Colonic mucosa (tissue), 4 donors: ENCODE measurements around the gene ZBTB9. TPM values are rescaled to one million over a fixed set of nuclear protein-coding genes. Genes with fewer than 3 reads are reported as not detected.

Experiments
- DNase-seq: peaks from one replicate; pipeline ENCODE4 v3.0.0-alpha.2; 2020
- H3K27ac ChIP-seq: fragments of 200-600 bp; one replicate; pipeline ENCODE4 v1.8.0; 2021
- H3K27me3 ChIP-seq: fragments of 200-600 bp; one replicate; pipeline ENCODE4 v1.8.0; 2021
- H3K36me3 ChIP-seq: fragments of 200-600 bp; one replicate; pipeline ENCODE4 v1.8.0; 2021
- H3K4me1 ChIP-seq: fragments of 200-600 bp; one replicate; pipeline ENCODE4 v1.8.0; 2021; ENCODE audit warnings: mild to moderate bottlenecking
- H3K4me3 ChIP-seq: fragments of 200-600 bp; one replicate; pipeline ENCODE4 v1.8.0; 2021
- H3K9ac ChIP-seq, 2 donors: one replicate each; pipeline ENCODE4 v1.7.0; 2013; ENCODE audit warnings: control low read depth in 2 of 2, low read depth in 2 of 2, low read length in 2 of 2
- H3K9me3 ChIP-seq: fragments of 200-600 bp; one replicate; pipeline ENCODE4 v1.8.0; 2021
- intact Hi-C: fragments of 100-400 bp; cut with DNase I; formaldehyde crosslinking; loops from one replicate; pipeline ENCODE4 v1.14.1; 2022
- total RNA-seq, 2 donors: library from RNA; stranded (reverse); fragmentation: NEBNext Ultra II Directional in 1 of 2; extraction: Animal tissue kit (Norgen Biotek cat#: 25700) in 1 of 2; gene quantifications; one replicate each; pipeline ENCODE4 v1.2.1, GENCODE V29; 2021
- TF ChIP-seq, protein P1 (sequence below): fragments of 200-600 bp; IDR thresholded peaks from one replicate; pipeline ENCODE4 v1.8.0; 2022; ENCODE audit warnings: antibody characterized with exemption, mild to moderate bottlenecking
- donor health status: healthy.
- donor health status: DM: no; HTN: no; CAD: no.
- donor health status: DM: no; HTN: no; CAD: no.

The ZBTB9 gene
- total RNA-seq, 2 donors from 2014 or later, result 4.8 to 8.1 TPM

DNA sequence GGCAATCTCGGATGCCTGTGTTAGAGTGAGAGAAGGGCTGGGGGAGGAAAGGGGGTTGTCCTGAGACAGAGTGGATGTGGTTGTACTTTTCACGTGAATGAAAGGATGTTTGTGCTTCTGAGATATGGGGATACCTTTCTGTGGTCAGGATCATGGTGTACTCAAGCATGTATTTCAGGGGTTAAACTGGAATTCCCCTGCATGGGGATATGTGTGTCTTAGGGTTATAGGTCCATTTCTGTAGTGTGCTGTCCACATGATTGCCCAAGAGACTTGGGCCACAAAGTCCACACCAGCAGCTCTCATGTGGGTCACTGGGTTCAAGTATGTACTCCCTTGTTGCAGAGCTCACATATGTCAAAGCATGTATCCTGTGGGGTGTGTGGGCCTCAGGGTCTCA lies 24.0 kb upstream of the ZBTB9 start:
- Histone ChIP-seq H3K27me3 (no peaks in the 10 kb centered on the region), H3K4me3 (no peak overlapping the region), H3K9ac (no peak overlapping the region), H3K9me3 (no peaks in the 10 kb centered on the region), H3K4me1 (peaks cover 7% of the 10 kb centered on the region), H3K36me3 (no peaks in the 10 kb centered on the region), H3K27ac (no peak overlapping the region)
- intact Hi-C loops, result no loop called here
- DNase-seq, result no peak
- TF ChIP-seq, protein P1, sequence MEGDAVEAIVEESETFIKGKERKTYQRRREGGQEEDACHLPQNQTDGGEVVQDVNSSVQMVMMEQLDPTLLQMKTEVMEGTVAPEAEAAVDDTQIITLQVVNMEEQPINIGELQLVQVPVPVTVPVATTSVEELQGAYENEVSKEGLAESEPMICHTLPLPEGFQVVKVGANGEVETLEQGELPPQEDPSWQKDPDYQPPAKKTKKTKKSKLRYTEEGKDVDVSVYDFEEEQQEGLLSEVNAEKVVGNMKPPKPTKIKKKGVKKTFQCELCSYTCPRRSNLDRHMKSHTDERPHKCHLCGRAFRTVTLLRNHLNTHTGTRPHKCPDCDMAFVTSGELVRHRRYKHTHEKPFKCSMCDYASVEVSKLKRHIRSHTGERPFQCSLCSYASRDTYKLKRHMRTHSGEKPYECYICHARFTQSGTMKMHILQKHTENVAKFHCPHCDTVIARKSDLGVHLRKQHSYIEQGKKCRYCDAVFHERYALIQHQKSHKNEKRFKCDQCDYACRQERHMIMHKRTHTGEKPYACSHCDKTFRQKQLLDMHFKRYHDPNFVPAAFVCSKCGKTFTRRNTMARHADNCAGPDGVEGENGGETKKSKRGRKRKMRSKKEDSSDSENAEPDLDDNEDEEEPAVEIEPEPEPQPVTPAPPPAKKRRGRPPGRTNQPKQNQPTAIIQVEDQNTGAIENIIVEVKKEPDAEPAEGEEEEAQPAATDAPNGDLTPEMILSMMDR, result no peak

DNA sequence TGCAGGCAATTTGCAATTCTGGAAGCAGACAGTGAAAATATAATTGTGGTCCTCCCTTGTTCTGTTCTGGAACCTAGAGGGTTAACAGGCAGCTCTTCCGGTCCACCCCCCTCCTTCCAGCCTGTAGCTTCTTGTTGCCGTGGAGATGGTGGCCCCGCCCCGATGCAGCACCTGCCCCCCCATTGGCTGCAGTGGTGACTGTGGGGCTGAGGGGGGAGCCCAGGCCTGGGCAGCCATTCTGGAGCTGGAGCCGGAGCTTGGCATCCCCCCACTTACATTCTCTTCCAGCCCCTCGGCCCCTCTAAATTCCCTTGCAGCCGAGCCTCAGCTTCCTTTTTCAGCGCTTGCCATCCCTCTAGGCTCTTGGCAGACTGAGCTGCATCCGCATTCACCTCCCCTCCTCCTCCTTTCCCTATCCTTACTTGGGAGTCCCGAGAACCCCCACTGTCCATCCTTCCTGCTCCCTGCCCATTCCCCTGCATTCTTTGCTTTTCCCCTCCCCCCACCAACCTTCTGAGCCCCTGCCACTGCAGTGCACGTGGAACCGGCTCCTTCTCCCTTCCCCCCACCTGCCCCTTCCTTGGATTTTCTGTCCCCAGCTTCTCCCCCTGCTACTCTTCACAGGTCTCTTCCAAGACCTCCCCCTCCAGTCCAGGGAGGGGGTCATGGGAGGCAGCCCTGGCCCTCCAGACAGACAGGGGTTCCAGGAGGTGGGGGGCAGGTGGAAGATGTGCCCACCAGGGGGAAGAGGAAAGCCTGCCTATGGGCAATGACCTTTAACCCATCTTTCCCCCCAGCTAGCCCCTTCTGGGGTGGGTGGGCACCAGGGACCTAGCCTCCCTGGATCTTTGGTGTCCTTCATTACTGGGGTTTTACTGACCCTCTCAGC lies 23.1 kb upstream of the ZBTB9 start:
- intact Hi-C loops, result no loop called here
- Histone ChIP-seq H3K27me3 (no peaks in the 10 kb centered on the region), H3K4me3 (no peak overlapping the region), H3K27ac (no peak overlapping the region), H3K4me1 (peaks cover 7% of the 10 kb centered on the region), H3K36me3 (no peaks in the 10 kb centered on the region), H3K9ac (no peak overlapping the region), H3K9me3 (no peaks in the 10 kb centered on the region)
- DNase-seq, result no peak
- TF ChIP-seq, protein P1, result no peak

DNA sequence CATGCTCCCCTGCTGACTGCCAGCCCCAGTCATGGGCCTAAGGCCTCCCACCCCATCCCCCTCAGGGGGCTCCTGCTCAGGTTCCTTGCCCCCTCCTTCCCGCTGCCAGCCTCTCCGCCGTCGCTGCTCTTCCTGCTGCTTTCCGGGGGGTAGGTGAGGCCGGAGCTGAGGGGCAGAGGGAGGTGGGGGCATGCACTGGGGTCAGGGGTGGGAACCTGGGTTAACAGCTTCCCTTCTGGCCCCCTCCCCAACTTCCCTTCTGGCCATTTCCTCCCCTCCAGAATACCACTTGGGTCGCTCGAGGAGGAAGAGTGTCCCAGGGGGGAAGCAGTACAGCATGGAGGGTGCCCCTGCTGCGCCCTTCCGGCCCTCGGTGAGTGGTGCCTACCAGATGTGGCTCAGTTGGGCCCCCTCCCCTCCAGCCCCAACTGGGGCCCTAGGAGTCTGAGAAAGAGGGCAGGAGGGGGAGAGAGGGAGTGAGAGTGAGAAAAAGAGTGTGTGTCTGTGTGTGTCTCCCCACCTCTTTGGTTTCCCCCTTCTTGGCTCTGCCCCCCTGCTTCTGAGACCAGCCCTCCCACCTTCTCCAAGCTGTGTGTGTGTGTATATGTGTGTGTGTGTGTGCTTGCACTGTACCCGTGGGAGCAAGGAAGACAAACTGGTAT lies 22.4 kb upstream of the ZBTB9 start:
- H3K9ac ChIP-seq, result no peak overlapping the region
- no peaks in the 10 kb centered on the region for H3K9me3 ChIP-seq
- intact Hi-C loops, result no loop called here
- no peaks in the 10 kb centered on the region for H3K27me3 ChIP-seq
- DNase-seq, result no peak
- TF ChIP-seq, protein P1, result no peak
- H3K4me3 ChIP-seq, result no peak overlapping the region
- H3K4me1 ChIP-seq, result peaks cover 7% of the 10 kb centered on the region
- no peaks in the 10 kb centered on the region for H3K36me3 ChIP-seq
- no peak overlapping the region for H3K27ac ChIP-seq

DNA sequence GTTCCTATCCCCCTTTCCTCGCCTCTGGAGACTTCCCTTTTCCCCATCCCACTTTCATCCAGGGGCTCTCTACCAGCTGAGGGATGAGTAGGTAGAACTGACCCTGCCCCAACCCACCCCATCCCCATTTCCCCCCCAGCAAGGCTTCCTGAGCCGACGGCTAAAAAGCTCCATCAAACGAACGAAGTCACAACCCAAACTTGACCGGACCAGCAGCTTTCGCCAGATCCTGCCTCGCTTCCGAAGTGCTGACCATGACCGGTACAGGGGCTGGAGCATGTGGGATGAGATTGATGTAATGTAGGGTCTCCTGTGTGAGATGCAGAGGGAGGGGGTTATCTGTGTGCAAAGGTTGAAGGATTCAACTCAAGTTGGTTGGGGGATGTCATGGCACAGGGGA lies 21.8 kb upstream of the ZBTB9 start:
- TF ChIP-seq, protein P1, result no peak
- H3K9ac ChIP-seq, result no peak overlapping the region
- intact Hi-C loops, result no loop called here
- DNase-seq, result no peak
- no peaks in the 10 kb centered on the region for H3K27me3 ChIP-seq
- peaks cover 7% of the 10 kb centered on the region for H3K4me1 ChIP-seq
- no peaks in the 10 kb centered on the region for H3K9me3 ChIP-seq
- H3K4me3 ChIP-seq, result no peak overlapping the region
- no peak overlapping the region for H3K27ac ChIP-seq
- no peaks in the 10 kb centered on the region for H3K36me3 ChIP-seq

DNA sequence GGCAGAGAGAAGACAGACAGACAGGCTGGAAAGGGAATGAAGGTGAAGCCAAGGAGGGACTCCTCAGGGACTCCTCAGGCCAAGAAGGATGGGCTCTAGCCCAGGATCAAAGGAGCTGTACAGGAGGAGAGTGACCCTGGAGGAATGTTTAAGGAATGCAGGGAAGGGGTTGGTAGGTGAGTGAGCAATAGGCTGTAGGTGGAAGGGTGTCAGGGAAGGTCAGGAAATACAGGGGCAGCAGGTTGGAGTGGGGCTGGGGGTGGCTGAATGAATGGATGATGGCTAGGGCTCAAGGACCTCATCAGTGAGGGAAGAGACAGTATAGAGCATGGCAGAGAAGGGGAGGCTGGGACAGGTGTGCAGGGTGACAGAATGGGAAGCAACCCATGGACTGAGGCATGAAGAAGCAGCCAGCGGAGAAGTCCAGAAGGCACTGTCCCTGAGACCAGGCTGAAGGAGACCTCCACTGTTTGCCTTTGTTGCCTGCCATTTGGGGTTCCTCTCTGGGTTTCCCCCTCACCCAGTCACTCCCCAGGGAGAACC lies 21.3 kb upstream of the ZBTB9 start:
- TF ChIP-seq, protein P1, result no peak
- peaks cover 7% of the 10 kb centered on the region for H3K4me1 ChIP-seq
- H3K27ac ChIP-seq, result no peak overlapping the region
- no peak overlapping the region for H3K9ac ChIP-seq
- H3K9me3 ChIP-seq, result no peaks in the 10 kb centered on the region
- DNase-seq, result no peak
- intact Hi-C loops, result no loop called here
- H3K36me3 ChIP-seq, result no peaks in the 10 kb centered on the region
- no peak overlapping the region for H3K4me3 ChIP-seq
- H3K27me3 ChIP-seq, result no peaks in the 10 kb centered on the region
